Hematopoietic multipotent progenitor cell treated with erythropoietin and hydrocortisone succinate and interleukin-3 and kit ligand, for 8 days (in vitro differentiated cells): ENCODE data around the gene AQP1.

Experiments
- DNase-seq: peaks from one replicate; pipeline ENCODE4 v3.0.0-alpha.2; 2015

The AQP1 gene

DNA sequence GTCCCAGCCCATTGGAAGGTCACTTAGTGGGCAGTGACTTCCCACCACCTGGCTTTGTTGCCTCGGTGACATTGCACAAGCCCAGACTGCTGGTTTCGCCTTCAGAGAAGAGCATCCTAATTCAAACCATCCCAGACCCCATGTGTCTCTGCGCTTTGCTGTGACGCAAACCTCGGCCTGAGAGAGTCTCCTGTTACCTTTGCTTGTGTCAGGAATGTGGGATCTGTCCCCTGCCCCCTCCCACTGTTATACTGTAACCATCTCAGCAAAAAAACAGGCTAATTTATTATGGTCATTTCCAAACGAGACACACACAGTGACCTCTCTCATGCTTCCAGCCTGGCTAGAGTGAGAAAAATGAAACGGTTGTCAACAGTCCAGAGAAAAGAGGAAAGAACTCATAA lies 25.0 kb upstream of the AQP1 start:
- no peak for DNase-seq

DNA sequence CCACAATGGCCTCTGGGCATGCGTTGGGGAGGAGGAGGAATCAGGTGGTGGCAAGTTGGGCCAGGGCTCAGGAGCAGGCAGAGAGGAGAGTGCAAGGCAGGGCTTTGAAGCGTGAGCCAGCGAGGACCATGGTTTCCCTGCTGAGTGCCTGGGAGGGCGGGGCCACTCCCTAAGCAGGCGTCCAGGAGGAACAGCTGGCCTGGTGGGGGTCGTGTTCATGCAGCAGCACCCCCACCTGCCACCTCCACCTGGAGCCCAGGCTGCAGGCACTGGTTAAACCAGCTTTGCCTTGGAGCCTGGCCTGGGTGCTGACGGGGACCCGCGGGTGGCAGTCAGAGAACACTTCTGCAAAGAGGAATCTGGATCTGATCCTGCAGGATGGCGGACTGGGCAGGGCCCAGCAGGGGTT lies 24.2 kb upstream of the AQP1 start:
- DNase-seq, result no peak

DNA sequence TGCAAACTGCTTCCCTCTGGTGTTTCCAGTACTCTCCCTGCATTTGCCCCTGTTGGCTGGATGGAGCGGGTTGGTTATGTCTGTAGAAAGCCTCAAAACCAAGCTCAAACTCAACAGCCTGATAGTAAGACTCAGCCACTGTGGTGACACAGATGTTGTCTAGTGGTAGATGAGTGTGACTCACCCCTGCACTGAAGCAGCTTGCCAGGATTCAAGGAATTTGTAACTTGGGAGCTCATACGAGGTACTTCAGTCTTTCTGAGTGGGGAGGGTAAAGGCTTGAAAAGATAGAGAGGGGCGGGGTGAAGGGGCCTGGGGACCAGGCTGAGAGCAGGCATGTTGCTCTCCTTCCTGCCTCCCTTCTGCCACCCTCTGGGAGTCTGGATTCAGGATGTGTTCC lies 22.9 kb upstream of the AQP1 start:
- DNase-seq, result no peak

DNA sequence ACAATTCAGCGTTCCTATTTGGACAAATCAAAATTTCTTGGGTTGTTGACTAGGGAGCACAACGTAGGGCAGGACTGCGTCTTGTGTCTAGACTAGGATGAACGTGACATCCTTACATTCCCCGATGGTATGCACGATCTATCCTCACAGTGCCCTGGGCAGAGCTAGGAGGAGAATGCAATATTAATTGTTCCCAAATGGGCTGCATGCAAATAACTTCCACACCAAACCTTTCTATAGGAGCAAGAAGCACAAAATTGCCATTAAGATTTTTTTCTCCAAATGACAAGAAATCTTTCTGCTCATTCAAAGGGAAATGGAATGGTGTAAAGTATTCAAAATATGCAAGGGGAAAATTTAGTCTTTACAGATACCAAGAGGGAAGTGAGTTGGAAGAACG lies 21.4 kb upstream of the AQP1 start:
- no peak for DNase-seq

DNA sequence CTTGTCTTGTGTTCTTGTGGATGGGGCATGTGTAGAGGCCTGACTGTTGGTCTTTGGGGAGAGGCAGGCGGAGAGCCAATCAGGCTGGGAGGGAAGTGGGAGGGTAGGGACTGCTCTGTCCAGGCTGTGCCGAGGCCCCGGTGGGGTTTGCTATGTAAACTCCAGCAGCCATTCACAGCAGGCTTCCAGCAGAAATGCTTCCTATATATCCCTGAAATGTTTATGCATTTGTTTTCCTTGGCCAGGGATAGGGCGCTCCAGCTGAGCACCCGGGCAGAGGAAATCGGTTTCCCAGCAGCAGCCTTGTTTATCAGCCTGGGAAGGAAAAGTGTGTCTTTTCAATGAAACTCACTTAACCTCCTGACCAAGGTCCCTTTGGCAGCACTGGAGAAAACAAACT lies 18.3 kb upstream of the AQP1 start:
- DNase-seq, result no peak

DNA sequence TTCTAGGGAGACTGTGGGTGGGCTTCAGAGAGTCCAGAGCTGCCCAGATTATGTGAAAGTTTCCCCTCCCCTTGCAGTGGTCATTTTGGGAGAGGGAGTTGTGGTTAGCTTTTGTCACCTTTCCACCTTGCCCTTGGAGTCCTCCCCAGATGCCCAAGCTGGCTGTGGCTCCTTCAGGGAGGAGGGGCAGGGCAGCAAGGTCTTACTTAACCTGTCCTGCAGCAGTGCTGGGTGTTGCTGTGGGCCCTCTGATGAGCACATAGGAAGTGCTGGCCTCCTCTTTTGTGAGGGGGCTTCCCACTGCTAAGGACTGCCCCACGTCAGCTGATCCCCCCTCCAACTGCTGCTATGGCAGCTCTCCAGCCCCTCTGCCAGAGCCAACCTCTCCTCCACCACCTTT lies 17.6 kb upstream of the AQP1 start:
- DNase-seq, result no peak

DNA sequence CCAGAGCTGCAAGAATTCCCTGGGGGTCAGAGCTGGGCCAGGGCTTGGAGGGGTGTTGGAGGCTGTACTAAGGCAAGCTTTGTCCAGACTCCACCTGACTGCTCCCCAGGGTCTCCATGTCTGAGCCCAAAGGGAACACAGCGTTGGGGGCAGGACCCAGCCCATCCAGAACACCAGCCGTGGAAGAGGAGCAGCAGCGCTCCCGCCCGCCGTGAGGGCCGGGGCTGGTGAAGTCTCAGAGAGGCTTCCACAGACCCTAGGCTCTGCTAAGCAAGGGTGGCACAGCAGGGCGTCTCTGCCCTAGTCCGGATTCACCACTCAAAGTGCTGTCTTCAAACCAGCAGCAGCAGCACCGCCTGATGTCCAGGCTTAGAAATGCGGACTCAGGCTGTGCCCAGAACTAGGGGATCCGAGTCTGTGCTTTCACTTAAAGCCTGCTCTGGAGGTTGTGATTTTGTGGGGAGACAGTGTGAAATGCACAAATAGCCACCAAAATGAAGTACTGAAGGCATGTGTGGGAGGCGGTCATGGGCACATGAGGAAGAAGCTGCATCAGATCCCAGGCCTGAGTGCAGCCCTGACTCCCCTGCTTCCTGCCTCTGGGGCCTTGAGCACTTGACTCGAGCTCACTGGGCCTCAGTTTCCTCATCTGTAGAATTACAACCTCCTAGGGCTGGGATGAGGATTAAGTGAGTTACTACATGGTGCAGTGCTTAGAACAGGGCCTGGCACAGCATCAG lies 16.6 kb upstream of the AQP1 start:
- DNase-seq, result peak; percentile 57

DNA sequence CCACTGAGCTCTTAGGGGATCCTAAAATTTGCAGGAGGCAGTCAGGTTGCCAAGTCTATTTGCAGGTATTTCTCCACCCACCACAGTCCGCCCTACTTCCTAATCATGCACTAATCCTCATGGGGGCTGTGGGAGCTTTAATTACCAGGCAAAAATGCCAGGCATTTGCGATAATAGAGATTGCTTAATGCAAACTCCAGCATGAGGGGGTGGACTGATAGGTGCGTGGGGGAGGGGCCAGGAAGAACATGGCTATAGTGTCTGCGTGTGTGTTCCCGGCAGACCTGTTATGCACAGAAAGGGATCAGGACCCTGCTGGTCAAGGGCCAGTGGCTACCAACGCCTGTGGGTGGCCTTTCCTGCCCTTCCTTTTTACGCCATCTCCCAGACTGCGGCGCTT lies 15.6 kb upstream of the AQP1 start:
- DNase-seq, result no peak

DNA sequence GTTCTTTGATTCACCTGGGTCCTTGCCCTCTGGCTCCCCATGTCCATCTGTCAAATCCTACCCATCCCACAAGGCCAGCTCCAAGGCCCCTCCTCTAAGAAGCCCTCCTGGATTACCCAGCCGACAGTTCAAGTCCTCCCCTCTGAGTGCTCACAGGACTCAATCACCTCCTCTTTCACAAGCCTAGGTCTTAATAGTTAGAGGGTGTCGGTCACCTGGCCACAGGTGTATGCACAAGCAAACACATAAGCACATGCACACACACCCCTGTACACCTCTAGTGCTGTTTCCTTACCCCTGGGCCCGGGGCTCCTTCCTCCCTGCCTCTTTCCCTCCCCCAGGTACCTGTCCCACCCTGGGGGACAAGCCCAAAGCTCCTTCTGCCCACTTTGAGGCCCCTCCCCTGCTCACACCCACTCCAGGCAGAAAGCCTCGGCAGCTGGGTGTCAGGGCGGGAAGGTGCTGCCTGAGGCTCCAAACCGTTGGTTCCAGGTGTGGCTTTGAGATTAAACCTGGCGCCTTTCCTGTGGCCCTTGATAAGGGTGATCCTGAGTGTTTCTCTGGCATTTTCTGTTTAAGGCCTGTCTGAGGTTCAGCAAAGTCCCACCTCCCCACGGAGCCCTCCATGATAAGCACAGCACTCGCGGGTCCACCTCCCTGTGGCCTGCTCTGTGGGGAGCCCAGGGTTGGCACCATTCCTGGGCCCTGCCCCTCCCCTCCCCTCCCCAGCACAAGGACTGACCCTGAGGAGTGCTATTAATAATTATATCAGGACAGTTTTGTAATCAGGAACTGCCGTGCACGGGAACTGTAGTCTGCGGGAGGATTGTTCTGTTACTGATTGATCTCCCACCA lies 14.6 kb upstream of the AQP1 start:
- DNase-seq, result peak; percentile 98

DNA sequence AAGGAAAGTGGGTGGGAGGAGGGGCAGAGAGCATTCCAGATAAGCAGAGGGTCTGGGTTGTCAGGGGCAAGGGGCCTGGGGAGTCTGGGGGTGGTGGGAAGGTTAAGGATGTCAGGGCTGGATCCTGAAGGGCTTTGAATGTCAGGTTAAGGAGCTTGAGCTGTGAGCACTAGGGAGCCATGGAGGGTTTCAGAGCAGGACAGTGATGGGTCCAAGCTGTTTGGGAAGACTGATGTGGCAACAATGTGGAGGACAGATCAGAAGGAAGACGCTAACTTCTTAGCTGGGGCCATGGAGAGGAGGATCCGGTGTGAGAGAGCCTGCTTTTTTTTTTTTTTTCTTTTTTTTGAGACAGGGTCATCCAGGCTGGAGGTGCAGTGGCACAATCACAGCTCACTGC lies 13.9 kb upstream of the AQP1 start:
- no peak for DNase-seq

DNA sequence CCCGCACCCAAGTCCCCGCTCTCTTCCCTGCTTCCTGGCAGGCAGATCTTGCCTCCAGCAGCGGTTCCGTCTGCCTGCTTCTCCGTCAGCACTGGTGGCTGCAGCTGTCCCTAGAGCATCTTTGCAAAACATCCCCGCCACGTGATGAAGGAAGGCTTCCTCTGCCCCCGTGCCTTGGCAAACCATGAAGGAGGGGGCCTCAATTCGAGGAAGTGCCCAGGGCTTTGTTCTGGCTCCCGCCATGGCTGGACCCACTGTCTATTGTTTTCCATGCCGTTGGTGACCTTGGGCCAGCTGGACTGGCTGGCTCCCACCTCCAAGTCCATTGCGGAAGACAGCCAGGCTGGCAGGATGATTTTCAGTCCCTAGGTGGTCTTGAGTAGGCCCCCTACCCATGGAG lies 13.2 kb upstream of the AQP1 start:
- no peak for DNase-seq

DNA sequence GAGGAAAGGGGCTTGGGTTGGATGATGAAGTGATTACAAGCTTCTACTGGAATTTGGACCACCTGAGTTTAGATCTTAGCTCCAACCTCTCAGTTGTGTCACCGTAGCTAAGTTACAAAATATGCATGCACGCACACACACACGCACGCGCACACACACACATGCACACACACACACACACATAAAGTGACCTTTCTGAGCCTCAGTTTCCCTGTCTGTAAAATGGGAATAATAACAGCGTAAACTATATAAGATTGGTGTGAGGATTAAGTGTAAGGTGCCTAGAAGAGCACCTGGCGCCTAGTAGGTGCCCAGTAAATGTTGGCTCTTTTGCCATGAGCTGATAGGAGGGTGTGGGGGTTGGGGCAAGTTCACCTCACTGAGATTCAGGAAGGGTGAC lies 12.6 kb upstream of the AQP1 start:
- no peak for DNase-seq

DNA sequence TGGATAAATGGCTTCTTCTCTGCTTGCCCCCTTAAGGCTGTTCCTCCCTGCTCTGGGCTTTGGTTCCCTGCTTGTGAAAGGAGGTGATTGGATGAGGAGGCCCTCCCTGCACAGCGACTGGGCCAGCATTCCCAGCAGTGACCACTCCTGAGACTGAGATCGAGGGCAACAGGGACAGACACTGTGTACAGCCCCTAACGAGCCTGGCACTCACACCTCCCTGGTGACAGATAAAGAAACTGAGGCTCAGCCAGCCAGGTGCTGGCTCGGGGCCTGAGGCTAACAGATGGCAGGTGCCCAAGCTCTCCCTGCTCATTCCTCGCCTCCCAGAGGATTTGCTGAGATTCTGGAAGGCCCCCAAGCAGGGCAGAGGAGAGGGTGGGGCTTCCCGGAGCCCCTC lies 12.0 kb upstream of the AQP1 start:
- no peak for DNase-seq

DNA sequence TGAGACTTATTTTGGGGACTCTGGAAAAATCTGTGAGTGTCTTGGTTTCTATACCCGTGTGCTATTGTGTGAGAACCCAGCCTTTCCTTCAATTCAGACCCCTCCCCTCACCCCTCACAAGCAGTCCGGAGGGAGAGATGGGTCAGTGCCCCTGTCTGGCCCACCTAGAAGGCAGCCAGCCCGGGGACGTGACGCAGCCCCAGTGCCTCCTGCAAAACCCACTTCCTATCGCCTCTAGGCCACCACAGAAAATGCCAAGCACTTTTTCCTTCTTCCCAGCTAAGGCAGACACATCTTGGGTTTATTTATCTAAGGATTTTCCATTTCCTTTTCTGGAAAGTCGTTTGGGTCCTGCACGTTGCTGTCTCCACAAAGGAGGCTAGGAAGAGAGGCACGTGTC lies 11.6 kb upstream of the AQP1 start:
- DNase-seq, result no peak

DNA sequence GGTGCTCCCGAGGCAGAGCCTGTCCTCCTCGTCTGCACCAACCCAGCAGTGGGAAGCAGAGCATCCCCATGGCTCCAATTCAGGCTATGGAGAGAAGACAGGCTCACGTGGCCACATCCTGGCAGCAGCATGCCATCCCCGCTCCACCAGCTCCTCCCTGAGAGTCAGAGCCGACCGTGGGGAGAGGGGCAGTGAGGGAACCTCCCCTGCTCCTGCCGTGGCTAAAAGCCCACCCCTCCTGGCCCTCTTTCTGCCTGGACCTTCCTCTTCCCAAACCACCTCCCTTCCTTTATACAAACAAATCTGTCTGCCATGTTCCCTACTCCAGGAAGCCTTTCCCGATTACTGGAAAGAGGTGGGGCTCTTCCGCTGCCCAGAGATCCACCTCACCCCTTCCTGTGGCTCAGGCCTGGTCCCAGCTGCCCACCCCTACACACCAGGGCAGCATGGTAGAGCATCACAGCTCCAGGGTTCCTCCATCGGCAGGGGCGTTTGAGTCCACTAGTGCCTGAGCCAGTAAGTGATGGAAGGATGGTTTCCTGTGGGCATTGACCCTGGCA lies 10.8 kb upstream of the AQP1 start:
- no peak for DNase-seq

DNA sequence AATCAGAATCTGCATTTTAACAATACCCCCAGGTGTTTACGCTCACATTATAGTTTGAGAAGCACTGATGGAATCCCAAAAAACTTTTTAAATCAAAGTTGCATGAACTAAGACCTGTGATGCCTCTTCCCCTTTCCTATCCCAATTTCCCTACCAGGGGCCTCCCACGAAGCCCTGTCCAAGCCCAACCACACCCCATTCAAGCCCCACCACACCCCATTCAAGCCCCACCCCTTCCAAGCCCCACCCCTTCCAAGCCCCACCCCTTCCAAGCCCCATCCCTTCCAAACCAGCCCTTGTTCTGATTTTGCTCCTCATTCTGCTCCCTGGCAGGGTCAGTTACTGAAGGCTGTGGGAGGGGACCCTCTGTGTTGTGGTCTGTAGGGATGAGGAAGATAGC lies 9.8 kb upstream of the AQP1 start:
- DNase-seq, result no peak

DNA sequence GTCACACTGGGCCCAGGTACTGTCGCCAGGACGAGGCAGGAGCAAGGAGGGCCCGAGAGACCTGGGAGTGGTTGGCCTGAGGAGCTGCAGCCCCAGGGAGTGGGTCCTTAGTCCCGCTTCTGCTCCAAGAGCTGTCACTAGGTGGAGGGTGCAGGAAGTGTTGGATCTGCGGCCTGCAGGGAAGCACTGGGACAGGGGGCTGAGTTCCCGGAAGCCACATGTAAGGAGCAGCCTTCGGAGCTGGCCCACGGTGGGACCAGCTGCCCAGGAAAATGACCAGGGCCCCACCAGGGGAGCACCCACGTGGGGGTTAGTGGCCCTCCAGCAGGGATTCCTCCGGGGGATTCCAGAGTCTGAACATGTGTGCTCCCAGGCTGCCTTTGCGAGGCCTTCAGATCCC lies 9.2 kb upstream of the AQP1 start:
- DNase-seq, result no peak

DNA sequence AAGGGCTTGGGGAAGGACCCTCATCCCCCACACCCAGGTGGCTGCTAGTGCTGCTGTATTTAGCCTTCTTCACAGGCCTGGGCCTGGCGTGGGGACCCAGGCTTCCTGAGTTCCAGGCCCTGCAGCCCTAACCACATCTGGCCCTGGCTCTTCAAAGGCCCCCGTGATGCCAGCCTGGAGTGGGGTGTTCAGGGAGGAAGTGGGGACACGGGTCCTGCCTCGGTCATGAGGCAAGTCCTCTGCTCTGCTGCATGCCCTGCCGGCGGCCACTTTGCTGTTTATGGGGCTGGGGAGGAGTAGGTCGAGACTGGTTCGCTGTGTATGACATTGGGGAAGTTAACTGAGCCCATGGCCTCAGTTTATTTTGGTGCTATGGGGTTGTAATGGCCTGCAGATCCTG lies 8.5 kb upstream of the AQP1 start:
- DNase-seq, result no peak

DNA sequence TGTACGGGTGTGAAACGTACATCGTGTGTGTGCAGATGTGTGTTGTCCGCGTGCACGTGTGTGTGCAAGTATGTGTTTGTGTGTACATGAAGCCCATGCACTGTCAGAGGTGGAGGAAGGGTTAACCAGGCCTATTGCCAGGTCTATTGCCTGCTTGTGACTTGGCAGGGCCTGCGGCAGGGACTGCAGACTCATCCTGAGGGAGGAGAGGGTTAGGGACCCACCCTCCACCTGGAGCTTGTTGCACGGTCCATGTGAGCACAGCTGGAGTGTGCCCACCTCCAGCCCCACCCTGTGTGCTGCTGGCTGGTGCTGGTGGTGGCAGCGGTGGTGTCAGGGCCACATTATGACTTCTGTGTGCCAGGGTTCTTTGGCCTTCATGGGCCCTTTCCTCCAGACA lies 7.1 kb upstream of the AQP1 start:
- DNase-seq, result no peak

DNA sequence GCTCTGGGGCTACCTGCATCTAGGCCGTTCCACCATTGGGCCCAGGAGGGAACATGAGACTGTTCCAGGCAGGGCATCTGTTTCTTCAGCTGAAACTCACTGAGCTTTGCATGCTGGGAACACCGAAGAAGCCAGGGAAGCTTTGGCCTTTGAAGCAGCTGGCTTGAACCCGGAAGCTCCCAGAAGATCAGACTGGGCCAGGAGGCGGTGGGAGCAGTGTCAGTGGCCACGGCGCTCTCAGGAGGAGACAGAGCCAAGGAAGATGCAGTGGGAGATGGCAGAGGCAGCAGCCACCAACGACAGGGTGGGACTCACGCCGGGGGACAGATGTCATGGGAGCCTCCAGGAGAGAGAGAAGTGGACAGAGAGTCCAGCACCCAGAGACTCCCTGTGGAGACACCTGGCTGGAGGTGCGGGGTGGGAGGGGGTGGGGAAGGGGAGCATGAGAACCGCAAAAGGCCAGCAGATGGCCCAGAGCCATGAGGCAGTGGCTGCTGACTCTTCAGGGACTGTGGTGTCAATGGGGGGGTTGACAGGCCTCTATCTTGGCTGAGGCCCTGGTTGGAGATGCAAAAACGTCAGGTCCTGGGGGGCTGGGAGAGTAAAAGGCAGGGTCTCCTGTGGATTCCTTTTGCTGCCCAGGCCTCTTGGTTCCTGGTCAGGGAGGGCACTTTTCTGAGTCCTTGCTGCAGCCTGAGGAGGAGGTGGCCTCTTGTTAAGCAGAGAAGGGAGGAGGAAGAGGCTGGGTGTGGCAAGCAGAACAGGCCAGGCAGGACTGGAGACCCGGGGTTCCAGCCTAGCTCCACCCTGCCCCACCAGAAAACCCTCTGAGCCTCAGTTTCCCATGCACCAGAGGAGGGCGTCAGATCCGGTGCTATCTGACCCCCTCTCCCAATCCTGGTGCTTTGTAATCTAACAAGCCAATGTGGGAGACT lies 6.3 kb upstream of the AQP1 start:
- DNase-seq, result no peak

DNA sequence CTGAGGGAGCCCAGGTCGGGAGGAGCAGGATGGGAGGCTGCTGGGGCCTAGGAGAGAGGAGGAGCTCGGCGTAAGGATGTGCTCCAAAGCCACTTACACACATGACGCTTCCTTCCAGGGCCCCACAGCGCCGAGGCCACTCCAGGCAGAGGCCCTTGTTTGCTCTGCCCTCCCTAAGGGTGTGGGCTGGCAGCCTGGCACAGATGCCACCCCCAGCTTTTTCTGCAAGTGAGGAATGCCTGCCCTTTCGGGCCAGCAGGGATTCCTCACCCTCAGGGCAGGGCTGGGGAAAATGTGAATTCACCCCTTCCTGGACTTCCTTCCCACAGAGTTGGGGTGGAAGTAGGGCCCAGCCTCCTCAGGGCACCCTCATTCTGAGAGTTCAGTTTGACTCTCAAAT lies 5.6 kb upstream of the AQP1 start:
- DNase-seq, result no peak

DNA sequence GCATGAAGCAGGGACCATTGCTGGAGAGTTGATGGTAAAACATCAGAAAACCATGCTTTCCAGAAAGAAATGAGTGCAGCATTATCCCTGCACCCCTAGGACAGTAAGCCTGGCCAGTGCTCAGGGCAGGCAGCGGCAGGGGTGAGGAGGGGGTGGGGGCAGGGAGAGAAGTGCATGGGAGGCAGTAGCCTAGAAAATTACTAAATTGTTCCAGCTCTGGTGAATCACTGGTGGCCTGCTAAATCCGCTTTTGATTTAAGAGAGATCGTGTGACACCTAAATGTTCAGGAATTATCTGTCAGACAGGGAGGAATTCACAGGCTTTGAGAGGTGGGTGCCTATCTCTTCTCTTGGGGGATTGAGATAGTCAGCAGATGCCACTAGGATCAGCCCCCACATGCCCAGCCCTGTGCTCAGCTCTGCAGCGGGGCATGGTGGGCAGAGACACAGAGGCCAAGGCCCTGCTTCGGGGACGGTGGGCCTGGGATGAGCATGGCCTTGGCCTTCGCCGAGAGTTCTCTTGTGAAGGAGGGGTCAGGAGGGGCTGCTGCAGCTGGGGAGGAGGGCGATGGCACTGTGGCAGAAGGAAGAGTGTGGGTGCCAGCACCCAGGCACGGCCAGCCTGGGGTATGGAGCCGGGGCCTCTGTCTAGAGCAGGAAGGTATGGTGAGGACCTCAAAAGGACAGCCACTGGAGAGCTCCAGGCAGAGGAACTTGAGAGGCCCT lies 5.0 kb upstream of the AQP1 start:
- DNase-seq, result no peak
